Uterus (tissue), 2 donors: Measurements from ENCODE around the gene PSG11.
"Not testable (repeated sequence)": the region's sequence is repeated elsewhere in the genome, so short reads cannot be mapped to it uniquely, and the experiment has no call there.

Experiments
- POLR2A ChIP-seq, 2 donors: fragments of 450-650 bp; IDR thresholded peaks; one replicate each; pipeline ENCODE4 v1.6.1; 2016; ENCODE audit warnings: antibody characterized with exemption in 2 of 2, mild to moderate bottlenecking in 1 of 2, moderate library complexity in 1 of 2
- TF ChIP-seq, protein P1 (sequence below), 4 experiments: fragments of 200-600 bp in 2 of 4; fragments of 450-650 bp in 2 of 4; sonication (generic) in 2 of 4; IDR thresholded peaks; one replicate each; pipeline ENCODE4 v1.5.1; 2016 to 2019; ENCODE audit warnings: antibody characterized with exemption in 4 of 4, mild to moderate bottlenecking in 2 of 4, moderate library complexity in 1 of 4

- TF ChIP-seq, protein P1, sequence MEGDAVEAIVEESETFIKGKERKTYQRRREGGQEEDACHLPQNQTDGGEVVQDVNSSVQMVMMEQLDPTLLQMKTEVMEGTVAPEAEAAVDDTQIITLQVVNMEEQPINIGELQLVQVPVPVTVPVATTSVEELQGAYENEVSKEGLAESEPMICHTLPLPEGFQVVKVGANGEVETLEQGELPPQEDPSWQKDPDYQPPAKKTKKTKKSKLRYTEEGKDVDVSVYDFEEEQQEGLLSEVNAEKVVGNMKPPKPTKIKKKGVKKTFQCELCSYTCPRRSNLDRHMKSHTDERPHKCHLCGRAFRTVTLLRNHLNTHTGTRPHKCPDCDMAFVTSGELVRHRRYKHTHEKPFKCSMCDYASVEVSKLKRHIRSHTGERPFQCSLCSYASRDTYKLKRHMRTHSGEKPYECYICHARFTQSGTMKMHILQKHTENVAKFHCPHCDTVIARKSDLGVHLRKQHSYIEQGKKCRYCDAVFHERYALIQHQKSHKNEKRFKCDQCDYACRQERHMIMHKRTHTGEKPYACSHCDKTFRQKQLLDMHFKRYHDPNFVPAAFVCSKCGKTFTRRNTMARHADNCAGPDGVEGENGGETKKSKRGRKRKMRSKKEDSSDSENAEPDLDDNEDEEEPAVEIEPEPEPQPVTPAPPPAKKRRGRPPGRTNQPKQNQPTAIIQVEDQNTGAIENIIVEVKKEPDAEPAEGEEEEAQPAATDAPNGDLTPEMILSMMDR (IDR thresholded peaks at IDR 0.05): not testable (repeated sequence)
- TF ChIP-seq POLR2A (IDR thresholded peaks at IDR 0.05): not testable (repeated sequence)
Measured at GRCh38 chr19:43004846-43005245, 21.4 kb downstream of the PSG11 start.
